ENCODE measurements around the gene FAM217B.

The FAM217B gene

GRCh38 chr20:59966428-59966827 lies 26.2 kb downstream of the FAM217B start:
- Histone ChIP-seq H3K27ac (ENCODE audit: low read depth, low read length) (no peak overlapping the region), H3K36me3 (ENCODE audit: control insufficient read depth in 1 of 2, insufficient read depth in 2 of 2, low read length in 2 of 2) (no peaks in the 10 kb centered on the region), H3K9me3 (ENCODE audit: control insufficient read depth in 1 of 2, low read length in 2 of 2) (no peaks in the 10 kb centered on the region), H3K27me3 (ENCODE audit: control insufficient read depth in 1 of 2, insufficient read depth in 2 of 2, low read length in 2 of 2) (no peaks in the 10 kb centered on the region), H3K9ac (ENCODE audit: low read depth in 1 of 2, low read length in 2 of 2) (no peak overlapping the region), H3K4me3 (ENCODE audit: low read depth in 1 of 2, low read length in 2 of 2) (no peak overlapping the region), H3K4me1 (ENCODE audit: control insufficient read depth in 1 of 2, insufficient read depth in 2 of 2, low read length in 2 of 2) (no peaks in the 10 kb centered on the region)

DNA sequence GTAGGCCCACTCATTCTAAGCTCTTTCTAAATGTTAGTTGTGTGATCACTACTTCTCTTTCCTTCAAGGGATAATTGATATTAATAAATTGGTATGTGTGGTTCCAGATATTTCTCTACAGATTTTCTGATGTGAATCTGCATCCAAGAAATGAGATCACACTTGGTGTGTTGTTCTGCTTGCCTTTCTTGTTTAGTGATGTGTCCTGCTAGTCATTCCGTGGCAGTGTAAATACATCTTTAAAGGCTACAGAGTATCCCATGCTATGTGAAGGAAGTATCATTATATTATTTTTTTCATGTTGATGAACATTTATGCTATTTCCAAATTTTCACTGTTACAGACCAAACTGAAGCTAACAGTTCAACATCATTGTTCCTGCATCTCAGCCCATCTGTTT lies 31.2 kb downstream of the FAM217B start:
- H3K9me3 ChIP-seq (ENCODE audit: control insufficient read depth in 1 of 2, low read length in 2 of 2) = no peaks in the 10 kb centered on the region
- no peaks in the 10 kb centered on the region for H3K36me3 ChIP-seq (ENCODE audit: control insufficient read depth in 1 of 2, insufficient read depth in 2 of 2, low read length in 2 of 2)
- H3K27ac ChIP-seq (ENCODE audit: low read depth, low read length) = no peak overlapping the region
- H3K4me3 ChIP-seq (ENCODE audit: low read depth in 1 of 2, low read length in 2 of 2) = no peak overlapping the region
- H3K4me1 ChIP-seq (ENCODE audit: control insufficient read depth in 1 of 2, insufficient read depth in 2 of 2, low read length in 2 of 2) = peaks cover 0 to 8% of the 10 kb centered on the region in 2 donors
- peaks cover 0 to 4% of the 10 kb centered on the region in 2 donors for H3K27me3 ChIP-seq (ENCODE audit: control insufficient read depth in 1 of 2, insufficient read depth in 2 of 2, low read length in 2 of 2)
- H3K9ac ChIP-seq (ENCODE audit: low read depth in 1 of 2, low read length in 2 of 2) = no peak overlapping the region

- Histone ChIP-seq H3K4me1 (ENCODE audit: control insufficient read depth in 1 of 2, insufficient read depth in 2 of 2, low read length in 2 of 2) (peaks cover 0 to 8% of the 10 kb centered on the region in 2 donors), H3K27ac (ENCODE audit: low read depth, low read length) (no peak overlapping the region), H3K9ac (ENCODE audit: low read depth in 1 of 2, low read length in 2 of 2) (no peak overlapping the region), H3K36me3 (ENCODE audit: control insufficient read depth in 1 of 2, insufficient read depth in 2 of 2, low read length in 2 of 2) (no peaks in the 10 kb centered on the region), H3K27me3 (ENCODE audit: control insufficient read depth in 1 of 2, insufficient read depth in 2 of 2, low read length in 2 of 2) (peaks cover 0 to 4% of the 10 kb centered on the region in 2 donors), H3K4me3 (ENCODE audit: low read depth in 1 of 2, low read length in 2 of 2) (no peak overlapping the region), H3K9me3 (ENCODE audit: control insufficient read depth in 1 of 2, low read length in 2 of 2) (no peaks in the 10 kb centered on the region)
Measured at GRCh38 chr20:59972037-59972801, 32.0 kb downstream of the FAM217B start.

DNA sequence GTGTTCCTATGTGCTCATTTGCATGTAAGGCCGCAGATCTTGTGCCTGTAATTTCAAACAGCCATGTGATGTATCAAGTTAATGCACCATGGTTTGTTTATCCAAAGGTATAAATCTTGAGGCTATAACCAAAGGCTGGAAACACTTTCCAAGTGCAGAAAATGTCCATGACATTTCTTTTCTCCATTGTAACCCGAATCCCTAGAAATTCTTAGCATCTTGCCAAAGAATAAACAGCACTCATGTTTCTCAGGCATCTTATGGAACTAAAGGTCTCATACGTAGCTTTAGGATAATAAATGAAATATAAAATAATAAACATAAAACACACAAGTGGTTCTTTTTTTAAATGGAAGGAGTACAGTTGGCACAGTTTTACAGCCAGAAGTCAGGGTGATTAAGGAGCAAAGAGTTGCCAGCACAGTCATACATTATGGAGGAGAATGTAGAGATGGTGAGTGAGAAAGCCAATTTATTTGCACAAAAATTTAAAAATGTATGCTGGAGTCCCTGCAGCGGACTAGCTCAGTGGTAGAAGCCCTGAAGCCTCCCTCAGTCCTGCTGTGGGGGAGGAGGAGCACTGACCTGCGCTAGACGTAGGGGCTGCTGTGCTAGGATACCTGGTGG lies 36.1 kb downstream of the FAM217B start:
- Histone ChIP-seq H3K36me3 (ENCODE audit: control insufficient read depth in 1 of 2, insufficient read depth in 2 of 2, low read length in 2 of 2) (no peaks in the 10 kb centered on the region), H3K27me3 (ENCODE audit: control insufficient read depth in 1 of 2, insufficient read depth in 2 of 2, low read length in 2 of 2) (peaks cover 0 to 4% of the 10 kb centered on the region in 2 donors), H3K4me3 (ENCODE audit: low read depth in 1 of 2, low read length in 2 of 2) (no peak overlapping the region), H3K9ac (ENCODE audit: low read depth in 1 of 2, low read length in 2 of 2) (no peak overlapping the region), H3K9me3 (ENCODE audit: control insufficient read depth in 1 of 2, low read length in 2 of 2) (no peaks in the 10 kb centered on the region), H3K4me1 (ENCODE audit: control insufficient read depth in 1 of 2, insufficient read depth in 2 of 2, low read length in 2 of 2) (peaks cover 0 to 8% of the 10 kb centered on the region in 2 donors), H3K27ac (ENCODE audit: low read depth, low read length) (no peak overlapping the region)

DNA sequence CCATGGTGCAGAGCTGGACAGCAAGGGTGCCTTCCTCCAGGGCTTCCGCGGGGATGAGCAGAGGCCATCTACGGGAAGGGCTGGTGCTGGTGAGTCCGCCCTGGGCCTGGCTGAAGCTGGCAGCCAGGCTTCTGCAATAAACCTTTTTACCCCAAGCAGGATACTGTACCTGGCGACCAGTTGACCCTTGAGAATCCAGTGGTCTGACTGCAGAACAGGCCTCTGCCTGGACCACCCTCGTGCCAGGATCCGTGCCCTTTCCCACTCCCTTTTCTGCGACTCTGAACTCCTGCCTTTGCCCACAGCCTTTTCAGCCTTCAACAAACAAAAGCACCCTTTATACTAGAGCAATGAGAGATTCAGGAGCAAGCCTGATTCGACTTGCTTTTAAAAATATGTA lies 36.9 kb downstream of the FAM217B start:
- Histone ChIP-seq H3K27ac (ENCODE audit: low read depth, low read length) (no peak overlapping the region), H3K27me3 (ENCODE audit: control insufficient read depth in 1 of 2, insufficient read depth in 2 of 2, low read length in 2 of 2) (peaks cover 0 to 4% of the 10 kb centered on the region in 2 donors), H3K4me1 (ENCODE audit: control insufficient read depth in 1 of 2, insufficient read depth in 2 of 2, low read length in 2 of 2) (peaks cover 0 to 2% of the 10 kb centered on the region in 2 donors), H3K9ac (ENCODE audit: low read depth in 1 of 2, low read length in 2 of 2) (no peak overlapping the region), H3K36me3 (ENCODE audit: control insufficient read depth in 1 of 2, insufficient read depth in 2 of 2, low read length in 2 of 2) (no peaks in the 10 kb centered on the region), H3K4me3 (ENCODE audit: low read depth in 1 of 2, low read length in 2 of 2) (no peak overlapping the region), H3K9me3 (ENCODE audit: control insufficient read depth in 1 of 2, low read length in 2 of 2) (no peaks in the 10 kb centered on the region)

DNA sequence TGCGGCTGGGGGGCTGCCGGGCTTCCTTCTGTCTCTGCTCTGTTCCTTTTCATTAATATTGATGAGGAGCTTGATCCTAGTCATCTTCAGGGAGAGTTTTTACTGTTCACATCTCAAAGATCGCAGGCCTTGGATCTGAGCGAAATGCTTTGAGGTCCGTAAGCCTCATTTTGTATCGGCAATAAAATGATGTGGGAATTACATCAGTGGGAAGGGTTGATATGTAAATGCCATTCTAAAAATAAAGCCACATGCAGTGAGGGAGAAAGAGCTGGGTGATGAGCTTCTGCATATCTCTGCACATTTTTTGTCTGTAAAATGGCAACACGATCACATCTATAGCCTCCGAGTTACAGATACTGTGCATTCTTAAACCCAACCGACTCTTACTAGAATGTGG lies 42.9 kb downstream of the FAM217B start:
- Histone ChIP-seq H3K9me3 (ENCODE audit: control insufficient read depth in 1 of 2, low read length in 2 of 2) (no peaks in the 10 kb centered on the region), H3K36me3 (ENCODE audit: control insufficient read depth in 1 of 2, insufficient read depth in 2 of 2, low read length in 2 of 2) (no peaks in the 10 kb centered on the region), H3K4me3 (ENCODE audit: low read depth in 1 of 2, low read length in 2 of 2) (no peak overlapping the region), H3K9ac (ENCODE audit: low read depth in 1 of 2, low read length in 2 of 2) (no peak overlapping the region), H3K27ac (ENCODE audit: low read depth, low read length) (no peak overlapping the region), H3K4me1 (ENCODE audit: control insufficient read depth in 1 of 2, insufficient read depth in 2 of 2, low read length in 2 of 2) (no peaks in the 10 kb centered on the region), H3K27me3 (ENCODE audit: control insufficient read depth in 1 of 2, insufficient read depth in 2 of 2, low read length in 2 of 2) (no peaks in the 10 kb centered on the region)

DNA sequence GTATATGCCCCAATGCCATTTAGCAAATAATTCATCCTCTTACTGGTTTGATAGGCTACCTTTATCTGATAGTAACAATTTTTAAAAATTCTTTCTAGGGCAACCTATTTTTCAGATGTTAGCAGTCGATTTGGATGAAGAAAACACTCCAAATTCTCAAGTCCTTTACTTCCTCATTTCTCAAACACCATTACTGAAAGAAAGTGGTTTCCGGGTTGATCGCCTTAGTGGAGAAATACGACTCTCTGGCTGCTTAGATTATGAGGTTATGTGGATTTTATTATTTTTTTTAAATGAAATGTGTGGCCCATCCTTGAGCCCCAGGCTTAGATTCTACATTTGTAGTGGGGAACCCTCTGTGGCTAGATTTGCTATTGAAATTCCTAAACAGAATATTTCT lies 44.4 kb downstream of the FAM217B start:
- H3K9me3 ChIP-seq (ENCODE audit: control insufficient read depth in 1 of 2, low read length in 2 of 2) = no peaks in the 10 kb centered on the region
- no peak overlapping the region for H3K4me3 ChIP-seq (ENCODE audit: low read depth in 1 of 2, low read length in 2 of 2)
- no peaks in the 10 kb centered on the region for H3K4me1 ChIP-seq (ENCODE audit: control insufficient read depth in 1 of 2, insufficient read depth in 2 of 2, low read length in 2 of 2)
- no peak overlapping the region for H3K27ac ChIP-seq (ENCODE audit: low read depth, low read length)
- H3K27me3 ChIP-seq (ENCODE audit: control insufficient read depth in 1 of 2, insufficient read depth in 2 of 2, low read length in 2 of 2) = no peaks in the 10 kb centered on the region
- H3K36me3 ChIP-seq (ENCODE audit: control insufficient read depth in 1 of 2, insufficient read depth in 2 of 2, low read length in 2 of 2) = no peaks in the 10 kb centered on the region
- no peak overlapping the region for H3K9ac ChIP-seq (ENCODE audit: low read depth in 1 of 2, low read length in 2 of 2)

DNA sequence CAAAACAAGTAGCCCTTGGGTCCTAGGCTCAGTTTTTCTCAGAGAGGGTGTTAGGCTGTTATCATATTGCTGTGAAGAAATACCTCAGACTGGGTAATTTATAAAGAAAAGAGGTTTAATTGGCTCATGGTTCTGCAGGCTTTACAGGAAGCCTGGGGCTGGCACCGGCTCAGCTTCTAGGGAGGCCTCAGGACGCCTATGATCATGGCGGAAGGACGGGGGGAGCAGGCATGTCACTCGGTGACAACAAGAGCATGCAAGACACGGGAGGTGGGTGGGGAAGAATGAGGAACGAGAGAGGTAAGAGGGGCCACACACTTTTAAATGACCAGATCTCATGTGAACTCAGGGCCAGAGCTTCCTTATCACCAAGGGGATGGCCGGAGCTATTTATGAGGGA lies 45.0 kb downstream of the FAM217B start:
- no peak overlapping the region for H3K4me3 ChIP-seq (ENCODE audit: low read depth in 1 of 2, low read length in 2 of 2)
- no peak overlapping the region for H3K9ac ChIP-seq (ENCODE audit: low read depth in 1 of 2, low read length in 2 of 2)
- no peaks in the 10 kb centered on the region for H3K27me3 ChIP-seq (ENCODE audit: control insufficient read depth in 1 of 2, insufficient read depth in 2 of 2, low read length in 2 of 2)
- no peaks in the 10 kb centered on the region for H3K36me3 ChIP-seq (ENCODE audit: control insufficient read depth in 1 of 2, insufficient read depth in 2 of 2, low read length in 2 of 2)
- H3K4me1 ChIP-seq (ENCODE audit: control insufficient read depth in 1 of 2, insufficient read depth in 2 of 2, low read length in 2 of 2) = no peaks in the 10 kb centered on the region
- no peaks in the 10 kb centered on the region for H3K9me3 ChIP-seq (ENCODE audit: control insufficient read depth in 1 of 2, low read length in 2 of 2)
- no peak overlapping the region for H3K27ac ChIP-seq (ENCODE audit: low read depth, low read length)

DNA sequence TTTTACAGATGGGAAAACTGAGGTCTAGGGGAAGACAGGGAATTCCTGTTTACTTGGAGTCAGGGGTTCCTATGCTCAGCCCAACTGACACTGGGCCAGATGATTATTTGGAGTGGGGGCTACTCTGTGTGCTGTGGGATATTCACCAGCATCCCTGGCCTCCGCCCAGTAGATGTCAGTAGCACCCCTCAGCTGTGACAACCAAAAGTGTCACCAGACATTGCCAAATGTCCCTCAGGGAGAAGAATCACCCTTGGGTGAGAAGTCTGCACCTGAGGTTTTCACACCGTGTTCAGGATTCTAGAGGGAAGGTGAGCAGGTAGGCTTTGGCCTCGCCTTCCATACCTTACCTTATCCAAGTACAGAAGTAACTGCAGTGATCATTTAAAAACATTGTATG lies 45.7 kb downstream of the FAM217B start:
- no peaks in the 10 kb centered on the region for H3K27me3 ChIP-seq (ENCODE audit: control insufficient read depth in 1 of 2, insufficient read depth in 2 of 2, low read length in 2 of 2)
- no peak overlapping the region for H3K9ac ChIP-seq (ENCODE audit: low read depth in 1 of 2, low read length in 2 of 2)
- H3K9me3 ChIP-seq (ENCODE audit: control insufficient read depth in 1 of 2, low read length in 2 of 2) = no peaks in the 10 kb centered on the region

DNA sequence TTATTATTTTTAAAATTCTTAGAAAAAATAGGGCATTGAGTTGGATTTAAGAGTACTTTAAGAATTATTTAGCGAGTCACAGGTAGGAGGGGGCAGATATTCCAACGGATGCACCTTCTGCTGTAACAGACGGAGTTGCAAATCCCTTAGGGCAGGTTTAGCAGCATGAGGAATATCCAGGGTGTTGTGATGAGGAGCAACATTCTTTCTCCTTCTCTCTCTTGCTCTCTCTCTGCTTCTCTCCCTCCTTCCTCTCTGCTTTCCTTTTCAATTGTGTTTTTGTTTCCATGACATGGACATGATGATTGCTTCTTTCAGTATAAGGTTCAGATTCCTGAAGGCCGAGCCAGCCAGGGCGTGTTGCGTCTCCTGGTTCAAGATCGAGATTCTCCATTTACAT lies 46.9 kb downstream of the FAM217B start:
- Histone ChIP-seq H3K36me3 (ENCODE audit: control insufficient read depth in 1 of 2, insufficient read depth in 2 of 2, low read length in 2 of 2) (no peaks in the 10 kb centered on the region), H3K9me3 (ENCODE audit: control insufficient read depth in 1 of 2, low read length in 2 of 2) (no peaks in the 10 kb centered on the region), H3K4me3 (ENCODE audit: low read depth in 1 of 2, low read length in 2 of 2) (no peak overlapping the region), H3K27me3 (ENCODE audit: control insufficient read depth in 1 of 2, insufficient read depth in 2 of 2, low read length in 2 of 2) (no peaks in the 10 kb centered on the region), H3K4me1 (ENCODE audit: control insufficient read depth in 1 of 2, insufficient read depth in 2 of 2, low read length in 2 of 2) (no peaks in the 10 kb centered on the region), H3K9ac (ENCODE audit: low read depth in 1 of 2, low read length in 2 of 2) (no peak overlapping the region), H3K27ac (ENCODE audit: low read depth, low read length) (no peak overlapping the region)

More for the DNA sequence above, 45.7 kb downstream of the FAM217B start:
- no peaks in the 10 kb centered on the region for H3K36me3 ChIP-seq (ENCODE audit: control insufficient read depth in 1 of 2, insufficient read depth in 2 of 2, low read length in 2 of 2)
- H3K4me1 ChIP-seq (ENCODE audit: control insufficient read depth in 1 of 2, insufficient read depth in 2 of 2, low read length in 2 of 2) = no peaks in the 10 kb centered on the region
- no peak overlapping the region for H3K4me3 ChIP-seq (ENCODE audit: low read depth in 1 of 2, low read length in 2 of 2)
- H3K27ac ChIP-seq (ENCODE audit: low read depth, low read length) = no peak overlapping the region

All from duodenal mucosa (tissue), 2 donors.